ENCODE results near the gene SARDH. TPM values are rescaled to one million over a fixed set of nuclear protein-coding genes. Genes with fewer than 3 reads are reported as not detected.

Gene SARDH
- polyA plus RNA-seq, 3 donors = not detected

- H3K4me3 Mint-ChIP-seq = no peak overlapping the region
- no peaks in the 10 kb centered on the region for H3K79me2 ChIP-seq (ENCODE audit: insufficient read depth, low read length)
- H3K9me3 Mint-ChIP-seq = no peaks in the 10 kb centered on the region
- no peaks in the 10 kb centered on the region for H3K36me3 Mint-ChIP-seq
- no peak for DNase-seq
- H3K4me3 ChIP-seq (replicated peaks in 1 of 3; ENCODE audit: low read depth in 2 of 3, low read length in 3 of 3) = no peak overlapping the region
- no peaks in the 10 kb centered on the region for H3K36me3 ChIP-seq (replicated peaks in 1 of 2; ENCODE audit: control insufficient read depth in 1 of 2, insufficient read depth in 2 of 2, low read length in 2 of 2)
- H3K27me3 ChIP-seq (ENCODE audit: control insufficient read depth in 2 of 2, insufficient read depth in 2 of 2, low read length in 2 of 2) = no peaks in the 10 kb centered on the region
- no peaks in the 10 kb centered on the region for H4K20me1 ChIP-seq (ENCODE audit: insufficient read depth, low read length)
- WGBS (ENCODE audit: insufficient coverage) = 93% methylated on average over 29 of the region's 32 CpGs
- no peaks in the 10 kb centered on the region for H3K4me1 ChIP-seq (ENCODE audit: control insufficient read depth in 1 of 2, insufficient read depth in 2 of 2, low read length in 2 of 2)
- no peak overlapping the region for H3K4me2 ChIP-seq (replicated peaks; ENCODE audit: extremely low read depth, low read length, poor library complexity, severe bottlenecking)
- H3K9ac ChIP-seq (ENCODE audit: insufficient read depth, low read length, poor library complexity, severe bottlenecking) = no peak overlapping the region
- H3K4me1 Mint-ChIP-seq = peaks cover 1% of the 10 kb centered on the region
- intact Hi-C loops (cut with micrococcal nuclease) = no loop called here
- peak overlapping the region in 3 of 7 donors; percentile 11 to 49 (median 24) for H3K27ac Mint-ChIP-seq
- no peak for TF ChIP-seq CTCF (IDR thresholded peaks at IDR 0.05)
- peaks cover 4 to 6% (median 4%) of the 10 kb centered on the region in 3 donors for H3K27me3 Mint-ChIP-seq (ENCODE audit: low read depth in 3 of 3)
- H3K27ac ChIP-seq (ENCODE audit: low read depth in 1 of 2, low read length in 2 of 2) = no peak overlapping the region
- no peaks in the 10 kb centered on the region for H3K9me3 ChIP-seq (replicated peaks in 1 of 2; ENCODE audit: control insufficient read depth in 1 of 2, insufficient read depth in 1 of 2, low read length in 2 of 2)
- H2AFZ ChIP-seq (ENCODE audit: insufficient read depth, low read depth, low read length, poor library complexity, severe bottlenecking) = no peak overlapping the region
Measured at GRCh38 chr9:133709691-133710571, 28.2 kb downstream of the SARDH start.

- 81% methylated on average over 21 of the region's 26 CpGs for WGBS (ENCODE audit: insufficient coverage)
Measured at GRCh38 chr9:133709015-133709611, 29.0 kb downstream of the SARDH start.

More at GRCh38 chr9:133709015-133709611, 29.0 kb downstream of the SARDH start:
- Histone ChIP-seq H2AFZ (ENCODE audit: insufficient read depth, low read depth, low read length, poor library complexity, severe bottlenecking) (no peak overlapping the region), H3K9me3 (replicated peaks in 1 of 2; ENCODE audit: control insufficient read depth in 1 of 2, insufficient read depth in 1 of 2, low read length in 2 of 2) (no peaks in the 10 kb centered on the region), H4K20me1 (ENCODE audit: insufficient read depth, low read length) (no peaks in the 10 kb centered on the region), H3K27ac (ENCODE audit: low read depth in 1 of 2, low read length in 2 of 2) (no peak overlapping the region), H3K4me1 (ENCODE audit: control insufficient read depth in 1 of 2, insufficient read depth in 2 of 2, low read length in 2 of 2) (no peaks in the 10 kb centered on the region), H3K4me2 (replicated peaks; ENCODE audit: extremely low read depth, low read length, poor library complexity, severe bottlenecking) (no peak overlapping the region), H3K27me3 (ENCODE audit: control insufficient read depth in 2 of 2, insufficient read depth in 2 of 2, low read length in 2 of 2) (no peaks in the 10 kb centered on the region), H3K36me3 (replicated peaks in 1 of 2; ENCODE audit: control insufficient read depth in 1 of 2, insufficient read depth in 2 of 2, low read length in 2 of 2) (no peaks in the 10 kb centered on the region), H3K9ac (ENCODE audit: insufficient read depth, low read length, poor library complexity, severe bottlenecking) (no peak overlapping the region), H3K4me3 (replicated peaks in 1 of 3; ENCODE audit: low read depth in 2 of 3, low read length in 3 of 3) (no peak overlapping the region), H3K79me2 (ENCODE audit: insufficient read depth, low read length) (no peaks in the 10 kb centered on the region)
- Mint-ChIP-seq H3K9me3 (peaks cover 0 to 2% (median 0%) of the 10 kb centered on the region in 7 donors), H3K27me3 (ENCODE audit: low read depth in 3 of 3) (peaks cover 4 to 5% (median 4%) of the 10 kb centered on the region in 3 donors), H3K4me3 (no peak overlapping the region), H3K4me1 (peaks cover 1% of the 10 kb centered on the region), H3K27ac (no peak overlapping the region), H3K36me3 (no peaks in the 10 kb centered on the region)
- intact Hi-C loops (cut with micrococcal nuclease) = no loop called here
- TF ChIP-seq CTCF (IDR thresholded peaks at IDR 0.05) = no peak
- no peak for DNase-seq
